Activated CD8-positive, alpha-beta memory T cell treated with anti-CD3 and anti-CD28 coated beads, Interleukin-2, amount 10 ng/mL, durations not matched to agents 7 days and 5 days (primary cell): Measurements from ENCODE around the gene SNX30. TPM values are rescaled to one million over a fixed set of nuclear protein-coding genes. Genes with fewer than 3 reads are reported as not detected.

Experiments
- ATAC-seq: fragments of 150-1000 bp; cut with Tn5 transposase; one replicate; pipeline ENCODE4 v1.10.0; 2021; ENCODE audit warnings: moderate library complexity
- CTCF ChIA-PET: fragments of 350-600 bp; sonication (Branson Sonifier 250); formaldehyde crosslinking; loops from one replicate; lab custom pipeline; 2021; ENCODE audit warnings: antibody characterized with exemption; lab: Charles Lee
- DNase-seq: peaks from one replicate; pipeline ENCODE4 v3.0.0-alpha.2; 2020
- H3K27ac Mint-ChIP-seq: one replicate; pipeline ENCODE4 v1.8.0; 2021; ENCODE audit warnings: mild to moderate bottlenecking, mixed read lengths
- H3K27me3 Mint-ChIP-seq: one replicate; pipeline ENCODE4 v1.8.0; 2021; ENCODE audit warnings: mixed read lengths
- H3K36me3 Mint-ChIP-seq: one replicate; pipeline ENCODE4 v1.8.0; 2021; ENCODE audit warnings: mild to moderate bottlenecking, mixed read lengths
- H3K4me1 Mint-ChIP-seq: one replicate; pipeline ENCODE4 v1.8.0; 2021; ENCODE audit warnings: mixed read lengths
- H3K4me3 Mint-ChIP-seq: one replicate; pipeline ENCODE4 v1.8.0; 2021; ENCODE audit warnings: mild to moderate bottlenecking, moderate library complexity, mixed read lengths
- H3K9me3 Mint-ChIP-seq: one replicate; pipeline ENCODE4 v1.8.0; 2022; ENCODE audit warnings: low read depth, mixed read lengths
- total RNA-seq, 2 experiments: library from RNA; stranded (reverse); gene quantifications; one replicate each; pipeline ENCODE4 v1.2.3, GENCODE V29; 2021

Gene SNX30
- total RNA-seq, 2 experiments from 2014 or later = 2.3 to 3.6 TPM

DNA sequence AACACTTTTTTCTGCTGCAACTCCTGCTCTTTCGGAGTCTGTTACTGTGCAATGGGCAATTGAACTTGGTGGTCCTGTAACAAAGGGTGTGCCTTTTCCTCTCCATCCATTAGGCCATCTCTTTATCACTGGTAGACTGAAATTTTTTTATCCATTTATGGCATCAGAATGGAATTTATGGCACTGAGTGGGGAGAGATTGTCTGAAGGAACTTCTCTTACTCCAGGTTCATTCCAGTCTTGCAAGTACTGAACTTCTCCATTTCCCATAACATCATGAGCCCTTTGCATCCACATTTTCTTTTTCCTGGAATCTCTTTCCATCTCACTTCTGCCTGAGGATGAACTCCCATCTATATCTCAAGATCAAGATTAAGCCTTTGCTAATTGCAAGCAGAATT, 130.1 kb downstream of the SNX30 start:
- Mint-ChIP-seq H3K4me1 (peaks cover 2% of the 10 kb centered on the region), H3K4me3 (no peak overlapping the region), H3K9me3 (no peaks in the 10 kb centered on the region), H3K27ac (no peak overlapping the region), H3K27me3 (no peaks in the 10 kb centered on the region), H3K36me3 (no peaks in the 10 kb centered on the region)
- CTCF ChIA-PET = no interaction called here
- no peak for ATAC-seq
- DNase-seq = no peak

DNA sequence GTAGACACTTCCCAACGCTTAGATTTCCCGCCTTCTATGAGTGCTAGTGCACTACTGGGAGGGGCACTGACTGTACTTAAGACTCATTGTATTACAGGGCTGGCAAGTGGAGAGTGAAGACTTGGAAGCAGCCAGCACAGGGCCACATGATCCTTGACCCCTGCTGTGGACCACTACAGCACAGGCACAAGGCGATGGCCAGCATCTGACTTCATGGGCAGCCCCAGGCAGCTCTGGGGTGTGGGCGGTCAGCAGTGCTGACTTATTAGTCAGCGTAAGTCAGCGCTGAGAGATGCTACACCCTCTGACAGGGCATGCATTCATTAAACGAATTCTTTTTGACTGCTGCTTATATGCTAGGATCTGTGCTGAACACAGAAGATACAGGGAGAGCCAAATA, 130.8 kb downstream of the SNX30 start:
- Mint-ChIP-seq H3K27me3 (no peaks in the 10 kb centered on the region), H3K4me3 (no peak overlapping the region), H3K4me1 (peaks cover 4% of the 10 kb centered on the region), H3K9me3 (no peaks in the 10 kb centered on the region), H3K36me3 (no peaks in the 10 kb centered on the region), H3K27ac (no peak overlapping the region)
- DNase-seq = no peak
- ATAC-seq = no peak
- CTCF ChIA-PET = no interaction called here

DNA sequence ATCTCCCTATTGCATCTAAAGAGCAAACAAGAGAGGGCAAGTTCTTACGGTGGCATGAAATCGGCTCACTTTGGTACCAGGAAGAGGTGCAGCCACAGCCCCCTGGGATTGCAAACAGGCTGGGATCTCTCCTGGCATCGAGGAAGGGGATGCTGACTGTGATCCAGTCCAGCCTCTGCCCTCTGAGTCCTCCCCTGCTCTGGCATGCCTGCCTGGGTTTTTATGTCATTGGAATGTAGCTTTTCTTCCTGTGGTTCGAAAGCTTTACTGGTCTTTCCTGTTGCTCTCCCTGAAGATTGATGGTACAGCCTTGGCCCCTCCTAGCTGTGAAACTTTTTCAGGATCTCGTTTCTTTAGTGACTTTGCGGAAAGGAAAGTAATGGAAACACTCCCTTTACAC, 133.5 kb downstream of the SNX30 start:
- CTCF ChIA-PET = interaction anchor here (2.6 kb wide), 1 partner anchor 19 kb away, joined by 7 read pairs; no protein-coding TSS in a partner anchor
- H3K9me3 Mint-ChIP-seq = no peaks in the 10 kb centered on the region
- H3K4me3 Mint-ChIP-seq = no peak overlapping the region
- DNase-seq (no peak), ATAC-seq (no peak)
- no peak overlapping the region for H3K27ac Mint-ChIP-seq
- no peaks in the 10 kb centered on the region for H3K36me3 Mint-ChIP-seq
- peaks cover 4% of the 10 kb centered on the region for H3K4me1 Mint-ChIP-seq
- H3K27me3 Mint-ChIP-seq = peaks cover under 1% of the 10 kb centered on the region

DNA sequence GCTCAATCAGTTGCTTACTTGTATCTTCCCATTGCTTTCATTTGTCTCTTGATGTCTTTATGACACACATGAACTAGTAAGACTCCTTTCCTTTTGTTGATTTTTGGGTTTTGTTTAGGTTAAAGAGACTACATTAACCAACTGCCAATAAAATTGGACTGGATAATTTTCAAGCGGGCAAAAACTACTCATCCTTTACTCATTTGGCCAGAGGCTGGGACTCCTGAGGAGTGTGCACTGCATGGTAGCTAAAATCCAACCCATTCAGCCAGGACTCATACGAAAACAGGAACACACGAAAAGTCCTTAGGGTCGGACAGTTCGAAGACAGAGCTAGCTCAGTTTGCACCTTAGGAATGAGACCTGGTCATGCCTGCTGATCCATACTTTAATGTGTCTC, 134.2 kb downstream of the SNX30 start:
- CTCF ChIA-PET = interaction anchor here (0.6 to 2.6 kb wide), 2 partner anchors 15 to 19 kb away, joined by 3 to 7 read pairs; no protein-coding TSS in a partner anchor
- Mint-ChIP-seq H3K4me3 (no peak overlapping the region), H3K9me3 (no peaks in the 10 kb centered on the region), H3K27ac (no peak overlapping the region), H3K36me3 (no peaks in the 10 kb centered on the region), H3K27me3 (peaks cover 7% of the 10 kb centered on the region), H3K4me1 (peaks cover 4% of the 10 kb centered on the region)
- no peak for DNase-seq
- no peak for ATAC-seq

DNA sequence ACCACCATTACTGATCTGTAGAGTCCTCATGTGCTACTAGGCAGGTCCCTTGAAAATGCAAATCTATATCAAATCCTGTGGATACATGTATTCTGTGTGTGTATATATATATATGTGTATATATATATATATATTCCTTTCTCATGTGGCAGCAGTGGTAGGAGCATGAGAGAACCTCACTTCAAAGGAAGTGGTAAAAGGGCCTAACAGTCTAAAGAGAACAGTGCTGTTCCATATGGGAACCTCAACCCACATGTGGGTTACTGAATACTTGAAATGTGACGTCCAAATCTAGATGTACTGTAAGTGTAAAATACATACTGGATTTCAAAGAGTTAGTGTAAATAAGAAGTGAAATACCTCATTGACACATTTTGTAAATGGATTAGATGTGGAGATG, 134.8 kb downstream of the SNX30 start:
- Mint-ChIP-seq H3K27ac (no peak overlapping the region), H3K4me1 (peaks cover 4% of the 10 kb centered on the region), H3K27me3 (peaks cover 13% of the 10 kb centered on the region), H3K4me3 (no peak overlapping the region), H3K9me3 (no peaks in the 10 kb centered on the region), H3K36me3 (no peaks in the 10 kb centered on the region)
- ATAC-seq = no peak
- CTCF ChIA-PET = interaction anchor here (2.6 kb wide), 1 partner anchor 18 kb away, joined by 7 read pairs; no protein-coding TSS in a partner anchor
- DNase-seq = no peak

DNA sequence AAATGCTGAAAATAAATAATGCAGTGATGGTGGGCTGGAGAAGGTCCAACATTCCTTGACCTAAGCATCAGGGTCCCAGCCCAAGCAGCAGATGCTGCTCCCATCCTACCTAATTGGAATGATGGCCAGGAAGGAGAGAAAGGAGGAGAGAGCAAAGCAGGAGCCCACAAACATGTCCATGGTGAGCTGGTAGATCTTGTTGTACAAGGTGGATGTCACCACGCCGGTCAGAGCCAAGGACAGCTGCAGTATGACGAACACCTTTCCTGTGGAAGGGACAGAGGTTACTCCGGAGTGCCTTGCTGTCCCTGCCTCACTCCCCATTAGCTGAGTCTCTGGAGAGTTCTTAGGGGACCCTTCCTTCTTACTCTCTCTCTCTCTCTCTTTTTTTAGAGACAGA, 135.8 kb downstream of the SNX30 start:
- Mint-ChIP-seq H3K27me3 (peaks cover 20% of the 10 kb centered on the region), H3K9me3 (no peaks in the 10 kb centered on the region), H3K4me3 (no peak overlapping the region), H3K4me1 (peaks cover 4% of the 10 kb centered on the region), H3K36me3 (no peaks in the 10 kb centered on the region), H3K27ac (no peak overlapping the region)
- CTCF ChIA-PET = interaction anchor here (2.6 kb wide), 1 partner anchor 17 kb away, joined by 7 read pairs; no protein-coding TSS in a partner anchor
- DNase-seq = no peak
- no peak for ATAC-seq

DNA sequence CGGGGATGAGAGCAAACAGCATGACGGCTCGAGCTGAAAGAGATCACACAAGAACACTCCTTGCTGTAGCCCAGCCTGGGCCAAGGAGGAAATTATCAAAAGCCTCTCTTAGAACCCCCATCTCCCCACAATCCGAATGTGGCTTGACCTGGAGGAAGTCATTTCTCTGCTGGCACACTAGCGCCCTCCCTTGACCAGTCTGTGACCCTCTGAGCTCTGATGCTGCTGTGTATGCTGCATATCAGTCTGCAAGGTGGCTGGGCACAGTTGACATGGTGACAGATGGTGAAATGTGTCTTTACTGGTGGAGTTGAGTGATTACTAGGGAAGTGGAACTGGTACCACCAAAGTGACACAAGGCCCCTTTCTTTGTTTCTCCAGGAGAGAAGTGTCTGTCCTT, 136.8 kb downstream of the SNX30 start:
- CTCF ChIA-PET = interaction anchor here (1.5 kb wide), 1 partner anchor 16 kb away, joined by 4 read pairs; no protein-coding TSS in a partner anchor
- ATAC-seq (no peak), DNase-seq (no peak)
- Mint-ChIP-seq H3K36me3 (no peaks in the 10 kb centered on the region), H3K27ac (no peak overlapping the region), H3K4me1 (peaks cover 4% of the 10 kb centered on the region), H3K9me3 (no peaks in the 10 kb centered on the region), H3K4me3 (no peak overlapping the region), H3K27me3 (peaks cover 28% of the 10 kb centered on the region)

DNA sequence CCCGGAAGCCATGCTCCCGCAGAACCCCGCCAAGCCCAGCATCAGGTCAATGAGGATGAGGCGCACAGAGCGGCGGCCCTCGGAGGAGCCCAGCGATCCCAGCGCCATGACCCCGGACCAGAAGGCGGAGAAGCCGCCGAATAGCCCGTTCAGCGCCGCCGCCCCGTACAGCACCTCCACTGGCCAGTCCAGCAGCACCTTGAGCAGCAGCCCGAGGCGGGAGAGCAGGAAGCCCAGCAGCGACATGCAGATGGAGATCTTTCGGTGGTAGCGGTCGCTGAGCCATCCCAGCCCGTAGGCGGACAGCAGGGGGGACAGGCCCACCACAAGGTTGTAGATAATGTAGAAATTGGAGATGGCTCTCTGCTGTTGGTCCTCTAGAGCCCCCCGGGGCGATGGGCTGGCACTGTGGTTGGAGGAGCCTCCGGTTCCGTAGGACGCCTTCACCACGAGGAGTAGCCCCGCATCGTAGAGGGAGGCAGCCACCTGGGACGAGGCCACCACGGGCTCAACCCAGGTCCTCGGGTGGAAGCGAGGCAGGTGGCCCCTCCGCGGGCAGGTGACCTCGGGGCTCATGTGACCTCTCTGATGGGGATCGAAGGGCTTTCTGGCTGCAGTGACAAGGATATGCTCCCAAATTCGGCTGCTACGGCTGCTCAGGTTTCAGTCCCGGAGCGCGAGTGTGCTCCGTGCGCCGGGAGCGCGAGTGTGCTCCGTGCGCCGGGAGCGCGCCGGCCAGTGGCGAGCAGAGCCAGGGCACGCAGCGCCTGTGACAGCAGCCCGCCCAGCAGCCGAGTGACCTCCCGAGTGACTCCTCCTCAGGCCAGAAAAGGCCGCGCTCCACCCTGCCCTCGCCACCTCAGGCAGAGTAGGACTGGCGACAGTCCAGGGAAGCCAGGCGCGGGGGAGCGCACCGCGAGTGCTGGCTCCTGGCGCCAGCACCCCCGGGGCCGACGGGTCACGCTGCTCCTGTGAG, 139.8 kb downstream of the SNX30 start, which contains the start of gene SLC46A2:
TSS of gene SLC46A2 (minus strand) at position 771 of the 976 bp plus-strand sequence. CDS start at position 576, 195 bp downstream.
- no peak within 1 kb of the TSS for H3K4me3 Mint-ChIP-seq
- no peaks in the 10 kb centered on the region for H3K9me3 Mint-ChIP-seq
- no peak within 1 kb of the TSS for H3K27ac Mint-ChIP-seq
- H3K27me3 Mint-ChIP-seq = peaks cover 40% of the 10 kb centered on the region
- H3K36me3 Mint-ChIP-seq = no peaks in the 10 kb centered on the region
- peaks cover 10% of the 10 kb centered on the region for H3K4me1 Mint-ChIP-seq
- CTCF ChIA-PET = no interaction called here
- no peak for DNase-seq
- ATAC-seq = no peak

DNA sequence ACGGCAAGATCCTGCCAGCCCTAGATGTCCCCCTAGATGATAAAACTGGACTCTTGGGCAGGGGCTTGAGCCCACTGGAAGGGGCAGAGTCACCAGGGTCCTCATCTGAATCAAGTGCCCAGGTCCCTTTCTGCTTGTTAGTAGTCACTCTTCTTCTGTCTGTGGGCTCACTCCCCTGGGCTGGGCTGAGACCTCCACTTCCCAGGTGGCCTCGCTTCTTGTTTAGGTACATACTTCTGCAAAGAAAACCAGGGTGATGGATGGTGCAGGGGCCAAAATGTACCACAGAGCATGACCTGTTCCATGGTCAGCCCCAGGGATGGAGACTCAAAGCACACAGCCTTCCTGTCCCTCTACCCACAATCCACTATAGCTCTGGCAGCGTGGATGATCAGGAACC, 141.0 kb downstream of the SNX30 start:
- DNase-seq (no peak), ATAC-seq (no peak)
- Mint-ChIP-seq H3K9me3 (no peaks in the 10 kb centered on the region), H3K27ac (no peak overlapping the region), H3K4me1 (peaks cover 10% of the 10 kb centered on the region), H3K27me3 (peaks cover 45% of the 10 kb centered on the region), H3K4me3 (no peak overlapping the region), H3K36me3 (no peaks in the 10 kb centered on the region)
- CTCF ChIA-PET = no interaction called here

DNA sequence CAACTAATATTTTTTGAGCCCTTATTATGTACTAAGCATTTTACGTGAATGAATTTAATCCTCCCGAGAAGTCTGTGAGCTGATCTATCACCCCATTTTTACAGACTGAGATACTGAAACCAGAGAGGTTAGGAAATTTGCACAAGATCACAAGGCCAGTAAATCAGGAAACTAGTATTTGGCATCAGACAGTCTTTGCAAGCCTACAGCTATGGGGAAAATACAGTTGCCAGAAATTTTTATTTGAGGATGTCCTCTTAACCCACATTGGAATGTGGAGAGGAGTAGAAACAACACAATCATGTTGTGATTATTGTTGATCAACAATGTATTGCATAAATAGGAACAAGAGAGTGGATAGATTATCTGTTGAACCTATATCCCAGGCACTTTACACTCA, 142.4 kb downstream of the SNX30 start:
- H3K4me1 Mint-ChIP-seq = peaks cover 10% of the 10 kb centered on the region
- no peak for ATAC-seq
- no peaks in the 10 kb centered on the region for H3K9me3 Mint-ChIP-seq
- no peak for DNase-seq
- H3K4me3 Mint-ChIP-seq = no peak overlapping the region
- no peaks in the 10 kb centered on the region for H3K36me3 Mint-ChIP-seq
- no peak overlapping the region for H3K27ac Mint-ChIP-seq
- peaks cover 54% of the 10 kb centered on the region for H3K27me3 Mint-ChIP-seq
- CTCF ChIA-PET = no interaction called here

DNA sequence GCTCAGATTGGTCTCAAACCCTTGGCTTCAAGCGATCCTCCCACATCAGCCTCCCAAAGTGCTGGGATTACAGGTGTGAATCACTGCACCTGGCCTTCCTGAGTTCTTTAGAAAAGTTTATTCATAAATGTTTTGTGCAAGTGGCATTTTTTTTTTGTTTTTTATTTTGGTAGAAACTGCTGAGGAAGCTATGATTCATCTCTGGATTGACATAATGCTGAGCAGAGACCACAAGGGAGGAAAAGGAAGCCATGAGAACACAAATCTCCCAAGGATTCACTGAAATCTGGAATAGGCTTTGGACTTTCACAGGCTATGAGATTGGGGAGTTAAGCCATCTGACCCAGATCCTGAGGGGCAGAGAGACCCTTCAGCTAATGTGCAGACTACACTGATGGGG, 143.5 kb downstream of the SNX30 start:
- Mint-ChIP-seq H3K36me3 (no peaks in the 10 kb centered on the region), H3K4me3 (no peak overlapping the region), H3K27ac (no peak overlapping the region), H3K4me1 (peaks cover 14% of the 10 kb centered on the region), H3K27me3 (peaks cover 64% of the 10 kb centered on the region), H3K9me3 (no peaks in the 10 kb centered on the region)
- ATAC-seq (no peak), DNase-seq (no peak)
- CTCF ChIA-PET = interaction anchor here (1.6 kb wide), 1 partner anchor 9 kb away, joined by 5 read pairs; no protein-coding TSS in a partner anchor

DNA sequence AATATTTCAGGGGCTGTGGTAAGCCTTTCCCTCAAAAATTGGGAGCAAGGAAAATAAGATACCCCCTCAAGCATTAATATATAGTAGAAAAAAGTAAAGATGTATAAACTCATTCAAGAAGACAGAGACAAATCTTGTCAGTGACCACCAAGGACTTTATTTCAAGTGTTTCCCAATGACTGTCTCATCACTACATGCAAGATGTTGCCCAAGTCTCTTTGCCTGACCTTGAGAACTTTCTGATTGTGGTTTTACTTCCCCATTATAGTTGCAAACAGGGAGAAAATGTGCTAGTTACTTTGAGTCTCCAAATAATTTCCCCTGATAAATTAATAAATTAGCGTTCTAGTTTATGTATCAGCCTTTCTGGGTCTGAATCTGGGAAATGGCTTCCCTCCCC, 144.1 kb downstream of the SNX30 start:
- peaks cover 60% of the 10 kb centered on the region for H3K27me3 Mint-ChIP-seq
- ATAC-seq = no peak
- no peaks in the 10 kb centered on the region for H3K9me3 Mint-ChIP-seq
- no peak overlapping the region for H3K4me3 Mint-ChIP-seq
- no peak for DNase-seq
- CTCF ChIA-PET = interaction anchor here (1.6 kb wide), 1 partner anchor 8 kb away, joined by 5 read pairs; no protein-coding TSS in a partner anchor
- H3K27ac Mint-ChIP-seq = no peak overlapping the region
- H3K36me3 Mint-ChIP-seq = no peaks in the 10 kb centered on the region
- peaks cover 16% of the 10 kb centered on the region for H3K4me1 Mint-ChIP-seq

DNA sequence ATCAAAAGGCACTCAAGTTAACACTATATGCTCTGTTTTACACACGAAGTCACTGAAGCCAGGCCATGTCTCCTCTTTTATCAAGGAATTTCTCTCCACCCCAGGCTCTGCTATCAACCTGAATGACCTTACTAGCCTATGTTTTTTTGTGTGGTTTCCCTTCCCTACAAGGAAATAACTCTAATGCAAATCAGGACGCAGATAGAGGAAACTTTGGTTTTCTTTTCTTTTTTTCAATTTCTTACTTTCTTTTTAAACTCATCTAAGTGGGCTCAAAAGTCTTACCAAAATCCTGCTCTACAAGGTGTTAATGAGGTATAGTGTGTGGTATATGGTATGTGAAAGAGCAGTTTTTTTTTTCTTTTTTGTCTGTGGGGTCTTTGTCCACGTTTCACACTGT, 145.6 kb downstream of the SNX30 start:
- peaks cover 57% of the 10 kb centered on the region for H3K27me3 Mint-ChIP-seq
- no peaks in the 10 kb centered on the region for H3K36me3 Mint-ChIP-seq
- DNase-seq = no peak
- H3K4me3 Mint-ChIP-seq = no peak overlapping the region
- CTCF ChIA-PET = no interaction called here
- no peak for ATAC-seq
- H3K27ac Mint-ChIP-seq = no peak overlapping the region
- peaks cover 16% of the 10 kb centered on the region for H3K4me1 Mint-ChIP-seq
- no peaks in the 10 kb centered on the region for H3K9me3 Mint-ChIP-seq
